C4-2B (cell line): Measurements from ENCODE around the gene MICAL2.

Source experiments
- CTCF ChIP-seq: fragments of 450-650 bp; conservative IDR thresholded peaks from 2 replicates; pipeline ENCODE4 v1.5.1; 2017; ENCODE audit warnings: mild to moderate bottlenecking
- ZFX ChIP-seq: fragments of 450-650 bp; IDR thresholded peaks from 2 replicates; pipeline ENCODE4 v1.6.1; 2017

GRCh38 chr11:12279672-12280108 lies 169.3 kb downstream of the MICAL2 start:
- TF ChIP-seq CTCF: no peak
- no peak for TF ChIP-seq ZFX
